Measurements from ENCODE around the gene PP2D1. TPM values are rescaled to one million over a fixed set of nuclear protein-coding genes. Genes with fewer than 3 reads are reported as not detected.

Gene PP2D1
- total RNA-seq, 3 donors from 2014 or later (not counting 1 experiment from before 2014, with no cell fraction given), result not detected

- Mint-ChIP-seq H3K4me3 (no peak overlapping the region), H3K4me1 (no peaks in the 10 kb centered on the region), H3K9me3 (no peaks in the 10 kb centered on the region), H3K27ac (no peak overlapping the region), H3K27me3 (ENCODE audit: low read depth in 2 of 2) (peaks cover 12 to 16% of the 10 kb centered on the region in 2 donors), H3K36me3 (no peaks in the 10 kb centered on the region)
- peak in 1 of 3 donors; percentile 37 for ATAC-seq
- no peak for DNase-seq
- intact Hi-C loops (cut with micrococcal nuclease), result no loop called here
- Histone ChIP-seq H3K9me3 (ENCODE audit: control insufficient read depth, insufficient read depth, low read length) (no peaks in the 10 kb centered on the region), H3K36me3 (ENCODE audit: control insufficient read depth, insufficient read depth, low read length) (no peaks in the 10 kb centered on the region), H3K4me1 (ENCODE audit: control insufficient read depth, insufficient read depth, low read length) (no peaks in the 10 kb centered on the region), H3K27ac (ENCODE audit: low read length) (no peak overlapping the region), H3K27me3 (ENCODE audit: control insufficient read depth, insufficient read depth, low read length) (no peaks in the 10 kb centered on the region), H3K4me3 (ENCODE audit: low read length) (no peak overlapping the region)
- WGBS (ENCODE audit: insufficient coverage), result 61% methylated on average over 6 of the region's 7 CpGs
- TF ChIP-seq, protein P1, sequence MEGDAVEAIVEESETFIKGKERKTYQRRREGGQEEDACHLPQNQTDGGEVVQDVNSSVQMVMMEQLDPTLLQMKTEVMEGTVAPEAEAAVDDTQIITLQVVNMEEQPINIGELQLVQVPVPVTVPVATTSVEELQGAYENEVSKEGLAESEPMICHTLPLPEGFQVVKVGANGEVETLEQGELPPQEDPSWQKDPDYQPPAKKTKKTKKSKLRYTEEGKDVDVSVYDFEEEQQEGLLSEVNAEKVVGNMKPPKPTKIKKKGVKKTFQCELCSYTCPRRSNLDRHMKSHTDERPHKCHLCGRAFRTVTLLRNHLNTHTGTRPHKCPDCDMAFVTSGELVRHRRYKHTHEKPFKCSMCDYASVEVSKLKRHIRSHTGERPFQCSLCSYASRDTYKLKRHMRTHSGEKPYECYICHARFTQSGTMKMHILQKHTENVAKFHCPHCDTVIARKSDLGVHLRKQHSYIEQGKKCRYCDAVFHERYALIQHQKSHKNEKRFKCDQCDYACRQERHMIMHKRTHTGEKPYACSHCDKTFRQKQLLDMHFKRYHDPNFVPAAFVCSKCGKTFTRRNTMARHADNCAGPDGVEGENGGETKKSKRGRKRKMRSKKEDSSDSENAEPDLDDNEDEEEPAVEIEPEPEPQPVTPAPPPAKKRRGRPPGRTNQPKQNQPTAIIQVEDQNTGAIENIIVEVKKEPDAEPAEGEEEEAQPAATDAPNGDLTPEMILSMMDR (IDR thresholded peaks at IDR 0.05), result no peak
Measured at GRCh38 chr3:19937459-19938294, 74.4 kb downstream of the PP2D1 start.

Other genes with a start within 250 kb of the PP2D1 start
- gene EFHB, start 78.0 kb downstream of the PP2D1 start, total RNA-seq, result 1 to 10 TPM in 1 of 3 donors, under 1 TPM in 1, not detected in 1; 0.68 to 4.9 TPM
- gene RAB5A, start 65.2 kb downstream of the PP2D1 start, total RNA-seq, result 100 to 1,000 TPM; 102 to 109 (median 102) TPM
- 100 to 1,000 TPM; 132 to 156 (median 146) TPM for gene KAT2B, start 28.2 kb upstream of the PP2D1 start, total RNA-seq
- gene SGO1, start 173.9 kb upstream of the PP2D1 start, total RNA-seq, result 1 to 10 TPM in 1 of 3 donors, under 1 TPM in 2; 0.55 to 1.4 (median 0.94) TPM

Data from natural killer cell (primary cell).